ENCODE measurements around the gene CLMN.

CLMN gene

DNA sequence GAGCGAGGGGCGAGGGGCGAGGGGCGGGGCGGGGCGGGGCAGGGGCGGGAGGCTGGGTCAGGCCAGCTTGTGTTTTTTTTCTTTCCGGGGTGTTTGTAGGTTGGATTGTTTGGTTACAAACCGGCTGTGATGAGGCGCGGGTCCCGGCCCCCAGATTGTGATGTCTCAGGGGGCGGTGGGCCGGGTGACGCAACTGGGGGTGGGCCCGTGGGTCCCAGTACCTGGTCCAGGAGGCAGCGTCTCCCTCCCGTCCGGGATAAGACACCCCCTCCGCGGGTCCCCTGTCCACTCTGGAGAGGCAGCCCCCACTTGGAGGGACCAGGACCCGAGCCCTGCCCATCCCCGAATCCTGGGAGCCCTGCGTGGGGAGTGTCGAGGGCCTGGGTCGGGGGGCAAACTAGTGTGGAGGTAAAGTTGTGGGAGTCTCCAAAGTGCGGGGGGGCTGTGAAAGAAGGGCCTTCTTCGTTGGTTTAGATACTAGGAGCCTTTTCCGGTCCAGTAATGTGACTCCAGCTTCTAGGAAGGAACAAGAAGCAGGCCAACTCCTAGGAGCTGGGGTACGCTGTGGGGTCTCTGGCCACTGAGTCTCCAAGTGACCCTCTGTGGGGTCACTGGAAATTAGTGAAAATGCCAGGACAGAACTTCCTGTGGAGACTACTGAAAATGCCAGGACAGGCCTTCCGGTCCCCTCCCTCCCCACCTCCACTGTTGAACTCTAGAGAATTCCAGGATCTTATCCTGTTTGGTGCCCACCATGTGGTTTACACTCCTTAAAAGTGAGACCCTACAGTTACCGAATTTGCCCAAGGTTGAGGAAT, 579 bp upstream of the CLMN start:
- no peak for DNase-seq (ENCODE audit: low read depth)

DNA sequence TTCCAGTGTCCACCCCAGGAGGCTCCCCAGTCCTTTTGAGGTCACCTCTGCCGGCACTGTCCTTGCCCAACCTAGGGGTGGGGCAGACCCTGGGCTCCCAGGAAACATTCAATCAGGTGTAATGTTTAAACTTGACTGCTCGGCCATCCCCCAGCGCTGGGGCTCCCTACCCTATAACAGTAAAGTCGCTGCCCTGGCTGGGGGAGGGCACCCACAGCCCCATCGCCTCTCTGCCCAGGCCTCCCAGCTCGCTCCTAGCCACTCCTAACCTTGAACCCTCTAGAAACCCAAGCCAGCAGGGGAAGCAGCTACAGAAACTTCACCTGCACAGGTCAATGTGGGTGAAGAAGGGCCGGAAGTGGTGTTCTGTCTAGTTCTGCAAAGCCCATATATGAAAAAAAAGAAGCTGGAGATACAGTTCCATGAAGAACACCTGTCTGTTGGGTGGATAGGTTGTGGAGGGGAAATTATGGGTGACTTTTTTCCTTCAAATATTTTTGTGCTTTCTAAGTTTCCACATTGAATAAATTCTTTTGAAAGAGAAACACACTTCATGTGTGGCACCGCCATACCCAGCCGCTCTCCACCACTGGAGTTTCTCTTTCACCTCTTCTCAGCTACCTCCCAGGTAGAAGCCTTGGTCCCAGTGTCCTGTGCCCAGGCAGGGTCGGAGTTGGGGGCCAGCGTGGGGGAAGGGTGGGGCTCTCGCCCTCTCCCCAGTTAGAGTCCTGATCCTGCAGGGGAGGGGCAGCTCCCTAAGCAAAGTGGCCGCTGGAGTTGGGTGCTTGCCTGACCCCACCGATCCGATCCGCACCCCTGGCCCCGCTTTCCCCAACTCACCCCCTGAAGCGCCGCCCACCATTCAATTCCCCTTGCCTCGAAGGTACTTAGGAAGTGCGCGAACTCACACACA, 1.1 kb downstream of the CLMN start:
- no peak for DNase-seq (ENCODE audit: low read depth)

DNA sequence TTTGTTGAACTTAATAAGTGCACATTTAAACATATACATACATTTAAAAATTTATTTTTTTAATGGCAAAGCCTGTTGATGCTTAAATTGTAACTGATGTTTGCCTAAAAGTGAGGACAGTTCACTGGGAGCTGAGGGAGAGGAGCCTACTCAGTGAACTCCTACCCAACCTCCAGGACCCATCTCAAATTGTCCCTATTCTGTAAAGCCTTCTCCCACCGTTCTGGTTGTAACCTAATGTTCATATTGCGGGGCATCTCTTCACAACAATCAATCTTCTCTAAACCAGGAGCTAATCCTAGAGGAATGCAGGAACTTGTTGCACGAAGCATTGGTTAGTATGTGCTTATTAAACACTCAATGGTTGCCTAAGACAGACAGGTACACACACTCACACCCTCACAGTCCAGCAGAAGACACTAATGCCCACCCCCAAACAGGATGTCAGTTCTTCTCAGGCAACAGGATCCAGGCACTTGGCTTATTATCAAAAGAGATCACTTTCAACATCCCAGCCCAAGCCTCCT, 1.8 kb downstream of the CLMN start:
- DNase-seq (ENCODE audit: low read depth), result no peak

DNA sequence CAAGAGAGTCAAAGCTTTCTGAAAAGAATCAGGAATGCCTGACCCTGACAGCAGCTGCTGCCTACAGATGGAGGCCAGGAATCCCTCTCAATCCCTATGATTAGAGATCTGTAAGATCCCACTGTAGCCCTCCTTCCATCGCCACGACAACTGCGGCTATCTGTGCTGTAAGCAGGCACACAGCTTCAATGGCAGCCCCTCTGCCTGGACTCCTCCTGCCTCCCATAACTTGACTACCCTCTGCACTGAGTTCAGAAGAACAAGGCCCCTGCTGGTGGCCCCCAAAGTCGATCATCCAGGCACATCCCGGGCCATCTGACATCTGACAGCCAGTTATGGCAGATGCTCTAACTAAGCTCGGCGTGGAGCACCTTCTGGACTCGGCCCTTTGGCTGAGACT, 2.9 kb downstream of the CLMN start:
- no peak for DNase-seq (ENCODE audit: low read depth)

DNA sequence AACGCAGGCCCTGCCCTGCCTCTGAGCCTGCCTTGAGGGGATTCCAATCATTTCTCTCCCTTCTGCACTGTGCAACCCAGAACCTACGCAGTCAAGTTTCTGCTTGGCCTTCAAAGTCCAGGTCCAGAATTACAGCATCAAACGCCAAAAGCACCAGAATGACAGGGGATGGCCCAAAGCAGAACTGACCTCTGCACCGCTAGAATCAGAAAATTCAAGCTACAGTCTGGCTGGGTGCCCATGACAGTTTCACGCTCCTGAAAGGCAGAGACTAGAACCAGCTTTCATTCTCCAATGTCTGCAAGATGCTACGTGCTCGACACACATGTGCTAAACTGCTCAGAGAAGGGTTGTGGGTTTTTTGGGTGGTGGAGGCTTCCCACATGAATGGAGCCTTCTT, 4.1 kb downstream of the CLMN start:
- DNase-seq (ENCODE audit: low read depth), result no peak

DNA sequence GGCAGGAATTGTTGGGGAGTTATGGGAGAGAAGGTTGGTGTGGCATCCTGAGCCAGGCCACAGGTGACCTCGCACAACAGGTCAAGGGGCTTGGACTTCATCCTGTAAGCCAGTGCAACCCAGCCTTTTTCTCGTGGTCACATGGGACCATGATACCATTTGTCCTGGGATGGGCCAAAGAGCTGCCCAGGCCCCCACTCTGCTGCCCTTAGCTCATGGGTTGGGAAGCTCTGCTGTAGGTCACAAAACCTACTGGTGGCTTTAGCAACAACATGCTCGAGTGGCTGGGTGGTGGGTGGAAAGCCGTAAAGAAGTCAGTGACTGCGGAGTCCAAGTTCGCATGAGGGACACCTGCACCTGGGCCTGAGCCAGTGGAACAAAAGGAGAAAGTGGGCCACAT, 4.6 kb downstream of the CLMN start:
- no peak for DNase-seq (ENCODE audit: low read depth)

DNA sequence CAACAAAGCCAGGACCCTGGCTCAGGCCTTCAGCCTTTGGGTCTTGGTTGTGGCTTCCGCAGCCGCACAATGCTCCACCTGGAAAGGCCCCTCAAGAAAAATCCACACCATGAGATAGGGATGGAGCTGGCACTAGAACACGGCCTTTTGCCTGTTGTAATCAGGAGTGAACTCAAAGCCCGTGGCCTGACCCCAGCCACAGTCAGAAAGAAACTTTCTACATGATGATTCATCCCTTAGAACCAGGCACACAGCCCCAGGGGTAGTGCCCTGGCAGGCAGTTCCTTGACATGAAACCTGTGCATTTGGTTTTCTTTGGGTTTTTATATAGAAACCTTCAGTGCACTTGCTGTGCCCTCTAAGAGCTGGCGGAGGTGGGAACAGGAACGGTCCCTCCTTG, 5.1 kb downstream of the CLMN start:
- no peak for DNase-seq (ENCODE audit: low read depth)

DNA sequence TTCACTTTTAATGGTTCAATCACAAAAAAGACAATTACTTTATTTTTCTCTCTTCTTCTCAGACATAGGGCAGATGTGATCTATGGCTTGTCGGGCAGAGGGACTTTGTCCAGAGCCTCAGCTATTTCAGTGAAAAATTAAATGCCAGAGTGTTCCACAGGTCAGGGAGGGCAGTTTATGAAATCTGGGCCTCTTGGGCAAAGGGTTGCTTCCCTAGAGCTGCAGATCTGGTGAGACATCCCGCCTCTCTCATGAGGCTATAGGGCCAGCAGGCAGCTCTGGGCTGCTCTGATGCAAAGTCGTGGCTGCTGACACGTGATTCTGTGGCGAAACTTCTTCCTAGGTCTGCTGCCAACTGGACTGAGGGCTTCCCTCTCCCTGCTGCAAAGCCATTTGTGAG, 6.0 kb downstream of the CLMN start:
- DNase-seq (ENCODE audit: low read depth), result no peak

DNA sequence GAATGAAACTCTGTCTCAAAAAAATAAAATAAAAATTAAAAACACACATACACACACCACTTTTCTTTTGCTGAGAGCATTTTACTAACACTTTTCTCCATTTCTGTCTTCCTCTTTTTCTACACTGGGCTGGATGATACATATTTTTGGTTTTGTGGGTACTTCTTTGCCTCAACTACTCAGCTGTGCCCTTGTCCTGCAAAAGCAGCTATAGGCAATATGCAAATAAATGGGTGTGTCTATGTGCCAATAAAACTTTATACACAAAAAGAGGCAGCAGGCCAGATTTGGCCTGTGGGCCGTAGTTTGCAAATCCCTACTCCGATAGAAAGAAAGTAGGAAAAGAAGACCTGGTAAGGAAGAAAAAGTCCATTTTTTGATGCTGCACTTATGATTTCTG, 6.5 kb downstream of the CLMN start:
- DNase-seq (ENCODE audit: low read depth), result no peak

DNA sequence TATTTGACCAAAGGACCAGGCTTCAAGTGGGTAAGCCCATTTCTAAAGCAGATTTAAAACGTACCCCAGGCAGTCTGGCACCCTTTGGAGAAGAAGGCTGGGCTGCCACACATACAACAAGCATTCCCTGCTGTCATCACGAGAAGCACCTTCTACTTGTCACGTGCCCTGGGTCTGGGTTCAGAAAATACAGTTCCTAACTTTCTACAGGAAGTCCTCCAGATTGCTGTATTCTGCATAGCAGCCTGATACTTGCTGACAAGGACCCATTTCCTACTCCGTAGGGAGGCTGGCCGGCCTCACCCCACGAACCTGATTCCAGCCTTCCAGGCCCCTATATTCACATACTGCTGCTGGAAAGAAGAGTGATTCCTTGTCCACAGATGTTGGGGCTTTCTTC, 7.4 kb downstream of the CLMN start:
- DNase-seq (ENCODE audit: low read depth), result no peak

DNA sequence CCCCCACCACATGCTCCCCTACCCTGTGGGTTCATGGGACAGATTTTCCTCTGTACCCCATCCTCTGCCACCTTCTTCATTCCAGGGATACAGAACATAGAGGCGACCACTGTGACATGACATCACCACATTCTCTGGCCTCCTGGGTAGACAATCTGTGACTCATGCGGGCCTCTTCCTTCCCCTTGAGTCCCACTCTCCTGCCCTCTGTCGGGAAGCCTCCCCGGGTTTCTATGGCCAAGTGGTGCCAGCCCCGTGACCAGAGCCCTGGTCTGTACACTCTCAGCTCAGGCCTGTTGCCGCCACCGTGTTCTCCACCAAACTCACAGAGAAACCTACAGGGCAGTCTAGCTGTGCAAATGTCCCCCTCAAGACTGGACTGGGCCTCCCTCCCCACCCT, 8.0 kb downstream of the CLMN start:
- no peak for DNase-seq (ENCODE audit: low read depth)

DNA sequence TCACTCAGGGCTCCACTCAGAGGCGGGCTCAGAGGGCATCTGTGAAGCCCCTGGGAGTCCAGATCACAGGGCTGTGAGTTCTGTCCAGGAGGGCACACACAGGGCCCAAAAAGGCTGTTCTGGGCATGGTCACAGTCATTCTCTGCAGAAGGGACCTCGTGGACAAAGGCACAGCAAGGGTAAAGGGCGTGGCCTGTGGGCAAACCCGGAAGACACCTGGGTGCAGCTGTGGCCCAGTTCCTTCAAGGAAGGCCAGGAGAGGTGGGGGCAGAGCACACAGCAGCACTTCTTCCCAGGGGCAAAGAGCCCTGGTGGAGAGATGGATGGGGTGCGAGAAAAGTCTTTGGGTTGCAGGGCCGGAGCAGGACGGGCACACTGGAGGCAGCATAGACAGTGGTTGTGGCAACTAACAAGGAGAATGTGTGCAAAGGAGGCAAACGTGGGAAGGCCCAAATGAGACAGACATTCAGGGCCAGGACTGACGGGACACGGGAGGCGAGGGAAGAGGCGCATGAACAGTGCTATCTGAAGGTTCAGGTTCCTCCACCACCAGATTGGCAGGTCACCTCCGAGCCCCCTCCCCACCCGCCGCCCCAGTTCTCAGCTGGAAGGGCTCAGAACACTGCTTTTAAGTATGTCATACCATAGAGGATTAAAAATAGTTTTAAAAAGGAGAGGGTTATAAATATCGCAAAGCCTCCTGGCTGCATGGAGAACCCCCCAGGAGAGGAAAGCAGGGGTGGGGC, 8.9 kb downstream of the CLMN start:
- no peak for DNase-seq (ENCODE audit: low read depth)

DNA sequence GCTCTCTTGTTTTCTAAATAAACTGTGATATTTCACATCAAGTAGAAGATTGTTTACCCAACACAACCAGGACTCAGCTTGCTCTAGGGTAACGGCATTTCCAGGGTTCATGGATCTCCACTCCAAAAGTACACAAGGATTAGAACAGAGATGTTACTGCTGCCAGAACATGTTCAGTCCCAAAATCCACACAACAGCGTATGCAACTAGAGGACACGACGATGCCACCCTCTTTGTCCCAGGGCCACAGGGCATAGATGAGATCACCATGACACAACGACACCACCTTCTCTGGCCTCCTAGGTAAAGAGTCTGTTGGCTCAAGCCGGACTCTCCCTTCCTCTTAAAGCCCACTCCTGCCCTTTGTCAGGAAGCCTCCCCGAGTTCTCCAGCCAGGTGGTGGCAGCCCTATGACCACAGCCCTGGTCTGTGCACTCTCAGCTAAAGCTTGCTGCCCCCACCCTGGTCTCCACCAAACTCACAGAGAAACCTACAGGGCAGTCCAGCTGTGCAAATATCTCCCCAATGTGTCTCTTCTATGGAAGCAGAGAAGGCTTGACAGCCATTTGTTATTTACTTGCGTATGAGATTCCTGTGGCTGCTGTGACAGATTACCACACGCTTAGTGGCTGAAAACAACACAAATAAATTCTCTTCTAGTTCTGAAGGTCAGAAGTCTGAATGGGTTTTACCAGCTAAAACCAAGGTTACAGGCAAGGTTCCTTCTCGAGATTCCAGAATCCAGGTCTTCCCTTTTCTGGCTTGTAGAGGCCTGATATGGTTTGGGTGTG, 10.3 kb downstream of the CLMN start:
- no peak for DNase-seq (ENCODE audit: low read depth)

DNA sequence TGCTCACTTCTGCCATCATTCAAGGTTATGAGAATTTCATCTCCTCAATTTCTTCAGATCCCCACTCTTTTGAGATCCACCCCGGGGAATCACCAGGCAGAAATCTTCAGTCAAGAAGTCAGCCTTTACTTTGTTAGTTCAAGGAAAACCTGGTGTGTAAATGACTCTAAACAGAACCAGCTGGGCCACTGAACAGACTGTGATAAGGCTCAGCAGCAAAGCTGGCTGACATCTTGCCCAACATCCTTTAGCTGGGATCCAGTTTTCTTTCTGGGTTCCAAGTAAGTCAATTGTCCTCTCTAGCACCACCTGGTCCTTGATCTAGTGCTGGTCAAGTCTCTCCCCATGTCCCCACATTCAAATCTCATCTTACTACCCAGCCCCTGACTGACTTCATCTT, 11.6 kb downstream of the CLMN start:
- no peak for DNase-seq (ENCODE audit: low read depth)

DNA sequence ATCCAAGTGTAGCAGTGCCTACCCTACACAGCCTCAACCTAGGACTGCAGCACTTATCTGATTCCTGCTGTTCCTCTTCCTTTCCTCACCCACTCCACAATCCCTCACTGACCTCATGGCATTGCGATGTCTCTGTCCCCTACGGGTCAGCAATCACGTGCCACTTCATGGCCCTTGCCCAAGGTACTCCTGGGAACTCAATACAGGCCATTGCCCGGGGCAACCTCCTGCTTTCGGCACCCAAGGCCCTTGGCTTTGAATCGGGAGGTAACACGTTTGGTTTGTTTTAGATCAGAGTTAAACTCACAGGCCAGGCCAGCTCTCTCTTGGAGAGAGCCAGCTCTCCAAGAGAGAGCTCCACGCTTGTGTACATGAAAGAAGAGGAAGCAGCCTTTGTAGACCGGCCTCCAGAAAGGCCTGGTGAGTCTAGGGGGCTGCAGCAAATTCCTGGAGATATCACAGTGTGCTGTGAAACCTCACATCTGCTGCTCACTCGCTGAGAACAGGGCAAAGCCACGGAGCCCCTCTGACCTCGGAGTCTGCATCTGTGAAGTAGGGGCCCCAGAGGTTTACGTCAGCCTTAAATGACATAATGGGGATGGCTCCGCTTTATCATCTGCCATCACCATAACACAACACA, 12.2 kb downstream of the CLMN start:
- DNase-seq (ENCODE audit: low read depth), result no peak

DNA sequence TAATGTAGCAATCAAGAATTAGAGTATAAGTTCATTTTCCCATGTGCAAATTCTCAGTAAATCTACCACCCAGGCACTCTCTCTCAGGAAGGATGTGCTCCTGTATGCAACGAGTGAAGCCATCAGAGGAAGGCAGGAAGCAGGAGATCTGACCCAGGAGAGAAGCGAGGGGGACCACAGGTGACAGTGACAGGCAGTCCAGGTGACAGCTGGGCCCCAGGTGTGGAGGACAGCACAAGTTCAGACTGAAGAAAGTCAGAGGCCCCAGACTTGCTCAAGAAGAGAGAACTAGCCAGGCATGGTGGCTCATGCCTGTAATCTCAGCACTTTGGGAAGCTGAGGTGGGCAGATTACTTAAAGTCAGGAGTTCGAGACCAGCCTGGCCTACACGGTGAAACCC, 13.8 kb downstream of the CLMN start:
- no peak for DNase-seq (ENCODE audit: low read depth)

DNA sequence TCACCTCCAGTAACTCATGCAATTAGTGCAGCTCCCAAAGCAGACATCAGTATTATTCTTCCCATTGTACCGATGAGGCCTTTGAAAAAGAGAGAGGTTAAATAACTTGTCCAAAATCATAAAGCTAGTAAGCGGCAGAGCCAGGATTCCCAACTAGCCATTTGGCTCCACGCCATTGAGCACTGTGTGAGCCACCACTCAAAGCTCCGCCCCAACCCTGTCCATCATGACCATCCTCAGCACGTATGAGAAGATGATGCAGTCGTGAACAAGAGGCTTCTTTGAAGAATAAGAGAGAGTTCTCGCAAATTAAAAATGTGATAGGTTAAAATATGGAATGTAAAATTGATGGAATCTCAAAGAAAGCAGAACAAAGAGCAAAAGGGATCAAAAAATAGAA, 14.6 kb downstream of the CLMN start:
- DNase-seq (ENCODE audit: low read depth), result no peak

DNA sequence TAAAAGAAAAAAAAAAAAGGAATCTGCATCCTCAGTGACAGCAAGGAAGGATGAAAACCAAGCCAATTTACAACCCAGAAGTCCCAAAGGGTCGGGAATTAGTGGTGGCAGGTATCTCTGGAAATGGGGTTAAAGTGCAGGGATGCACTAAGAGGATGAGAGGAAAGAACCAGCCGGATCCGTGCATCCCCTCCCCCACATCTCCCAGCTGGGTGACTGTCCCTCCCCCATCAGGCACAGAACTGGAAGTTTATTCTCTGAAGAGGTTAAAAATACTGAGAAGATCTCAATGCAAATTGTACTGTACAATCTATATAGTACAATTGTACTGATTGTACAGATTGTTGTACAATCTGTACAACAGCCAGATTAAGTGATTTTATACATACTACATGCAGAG, 15.4 kb downstream of the CLMN start:
- DNase-seq (ENCODE audit: low read depth), result no peak

DNA sequence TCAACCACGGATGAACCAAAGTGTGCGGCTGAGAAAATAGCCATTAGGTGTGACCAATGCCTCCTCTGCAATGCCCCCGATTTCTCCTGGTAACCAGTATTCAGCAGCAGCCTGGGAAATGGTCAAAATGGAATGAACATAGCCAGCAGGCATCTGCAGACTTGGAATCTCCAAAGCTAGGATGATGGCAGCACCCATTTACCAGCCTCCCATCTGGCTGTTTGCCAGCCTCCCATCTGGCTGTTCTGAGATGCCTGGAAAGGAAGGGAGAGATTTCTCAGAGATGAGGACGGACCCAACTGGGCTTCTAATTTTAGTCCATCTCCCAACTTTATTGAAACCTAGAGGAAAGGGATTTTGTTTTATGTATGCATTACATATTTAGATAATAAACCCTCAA, 16.2 kb downstream of the CLMN start:
- DNase-seq (ENCODE audit: low read depth), result no peak

DNA sequence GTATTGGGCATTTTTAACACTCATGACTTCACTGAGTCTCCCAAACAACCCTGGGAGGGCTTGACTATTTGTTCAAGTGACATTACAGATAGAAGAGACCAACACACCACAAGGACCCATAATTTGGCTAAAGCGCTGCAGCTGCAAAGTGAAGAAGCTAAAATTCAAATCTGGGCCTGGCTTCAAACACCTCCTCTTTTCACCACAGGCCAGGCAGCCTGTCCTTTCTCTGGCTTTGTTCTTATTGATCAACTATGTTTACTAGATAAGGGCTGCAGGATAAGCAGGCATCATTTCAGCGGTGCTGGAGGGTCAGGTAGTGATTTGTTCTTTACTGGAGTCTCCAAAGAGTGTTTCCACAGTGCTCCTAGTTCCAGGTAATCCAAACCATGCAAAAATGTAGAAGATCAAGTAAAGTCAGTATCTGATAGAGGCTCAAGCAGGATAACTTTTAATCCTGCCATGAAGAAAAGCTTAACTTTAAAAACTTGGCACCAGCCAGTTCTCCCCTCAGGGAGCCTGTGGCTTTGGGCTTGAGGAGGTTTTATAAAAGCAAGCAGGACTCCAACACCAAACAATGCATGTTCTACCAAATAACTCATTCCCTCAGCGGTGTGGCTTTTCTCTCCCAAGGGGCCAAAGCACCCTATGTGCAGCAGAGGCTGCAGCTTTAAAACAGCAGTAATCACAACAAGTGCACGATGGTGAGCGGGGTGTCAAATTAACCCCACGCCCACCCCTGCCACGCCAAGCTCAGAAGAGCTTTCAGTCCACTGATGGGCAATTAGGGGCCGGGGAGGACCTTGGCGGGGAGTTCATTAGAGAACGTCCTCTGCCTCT, 16.8 kb downstream of the CLMN start:
- DNase-seq (ENCODE audit: low read depth), result no peak

Measured in stimulated activated CD8-positive, alpha-beta memory T cell treated with anti-CD3 and anti-CD28 coated beads, Interleukin-15, amount 100 ng/mL, for 1 hour (primary cell).